Smooth muscle cell (in vitro differentiated cells): ENCODE measurements around the gene TMEM164. TPM values are rescaled to one million over a fixed set of nuclear protein-coding genes. Genes with fewer than 3 reads are reported as not detected.

ENCODE experiments used
- DNase-seq: peaks from one replicate; lab custom pipeline; 2025; ENCODE audit not compliant: unreplicated experiment; lab: John Stamatoyannopoulos, UW
- H2AFZ ChIP-seq: fragments of 200-600 bp; sonication (generic); 2 replicates; pipeline ENCODE4 v1.6.0; 2016; ENCODE audit warnings: antibody characterized with exemption, low read depth, mild to moderate bottlenecking
- H3F3A ChIP-seq: fragments of 200-600 bp; sonication (generic); 2 replicates; pipeline ENCODE4 v1.6.0; 2017; ENCODE audit warnings: antibody characterized with exemption, low read depth
- H3K27ac ChIP-seq: fragments of 200-600 bp; sonication (generic); 2 replicates; pipeline ENCODE4 v1.5.1; 2016; ENCODE audit warnings: low read depth, mild to moderate bottlenecking
- H3K27me3 ChIP-seq: fragments of 200-600 bp; sonication (generic); 2 replicates; pipeline ENCODE4 v1.6.1; 2016; ENCODE audit warnings: low read depth, mild to moderate bottlenecking
- H3K36me3 ChIP-seq: fragments of 200-600 bp; sonication (generic); 2 replicates; pipeline ENCODE4 v1.5.1; 2016; ENCODE audit warnings: low read depth
- H3K4me1 ChIP-seq: fragments of 200-600 bp; sonication (generic); 2 replicates; pipeline ENCODE4 v1.5.1; 2016; ENCODE audit warnings: low read depth
- H3K4me2 ChIP-seq: fragments of 200-600 bp; sonication (generic); 2 replicates; pipeline ENCODE4 v1.6.0; 2016; ENCODE audit warnings: mild to moderate bottlenecking
- H3K4me3 ChIP-seq: fragments of 200-600 bp; sonication (generic); 2 replicates; pipeline ENCODE4 v1.5.1; 2016; ENCODE audit warnings: mild to moderate bottlenecking
- H3K79me2 ChIP-seq: fragments of 200-600 bp; sonication (generic); 2 replicates; pipeline ENCODE4 v1.6.0; 2016; ENCODE audit warnings: low read depth, mild to moderate bottlenecking
- H3K9ac ChIP-seq: fragments of 200-600 bp; sonication (generic); 2 replicates; pipeline ENCODE4 v1.6.0; 2016; ENCODE audit warnings: low read depth
- H3K9me3 ChIP-seq: fragments of 200-600 bp; sonication (generic); replicated peaks from 2 replicates; pipeline ENCODE4 v1.5.1; 2016; ENCODE audit warnings: low read depth
- H4K20me1 ChIP-seq: fragments of 200-600 bp; sonication (generic); 2 replicates; pipeline ENCODE4 v1.6.0; 2016; ENCODE audit warnings: low read depth
- CTCF ChIP-seq: fragments of 200-600 bp; sonication (generic); IDR thresholded peaks from 2 replicates; pipeline ENCODE4 v1.5.1; 2017; ENCODE audit warnings: borderline replicate concordance, mild to moderate bottlenecking, antibody characterized with exemption; ENCODE audit not compliant: insufficient read depth, poor library complexity, severe bottlenecking
- WGBS: methylation state at CpG from one replicate; pipeline ENCODE4 v1.1.7; 2016; ENCODE audit warnings: low lambda C conversion rate; 5-methylcytosine and 5-hydroxymethylcytosine counted together
- polyA plus RNA-seq: library from polyadenylated mRNA; unstranded; fragments of >200 nt; fragmentation: Nextera tagmentation; extraction: Ambion mirVana; gene quantifications from 2 replicates; pipeline ENCODE4 v1.2.1, GENCODE V29; 2016
- total RNA-seq: library from RNA; depleted of rRNA; stranded (reverse); fragments of >200 nt; gene quantifications from 2 replicates; pipeline ENCODE4 v1.2.3, GENCODE V29; 2014

Gene TMEM164
- total and polyA plus RNA-seq, 2 experiments from 2014 or later = 1.5 to 8.9 TPM

DNA sequence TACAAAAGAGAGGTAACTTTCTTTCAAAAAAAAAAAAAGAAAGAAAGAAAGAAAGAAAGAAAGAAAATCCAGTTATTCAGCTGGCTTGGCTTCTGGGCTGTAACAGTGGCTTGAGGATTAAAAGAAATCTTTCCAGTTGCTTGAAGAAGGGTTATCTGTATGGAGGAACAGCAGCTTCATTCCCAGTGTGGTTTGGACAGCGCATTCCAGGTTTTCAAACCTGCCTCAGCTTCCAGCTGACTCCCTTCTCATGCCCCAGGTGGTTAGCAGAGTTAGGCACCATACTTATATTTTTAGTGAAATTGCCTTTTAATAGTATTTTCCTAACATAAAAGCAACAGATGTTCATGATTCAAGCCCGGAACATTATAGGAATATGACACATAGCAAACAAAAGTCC is 48.6 kb downstream of the TMEM164 start:
- WGBS = 70% methylated on average over 2 of the region's 2 CpGs
- no peak for TF ChIP-seq CTCF
- Histone ChIP-seq H3K4me1 (peaks cover 4% of the 10 kb centered on the region), H3K36me3 (no peaks in the 10 kb centered on the region), H3K4me3 (no peak overlapping the region), H3K9me3 (no peaks in the 10 kb centered on the region), H3K79me2 (no peaks in the 10 kb centered on the region), H3K9ac (no peak overlapping the region), H4K20me1 (no peaks in the 10 kb centered on the region), H3K4me2 (no peak overlapping the region), H3F3A (no peaks in the 10 kb centered on the region), H3K27me3 (no peaks in the 10 kb centered on the region), H3K27ac (no peak overlapping the region), H2AFZ (no peak overlapping the region)
- DNase-seq = no peak

- H3K27ac ChIP-seq = no peak overlapping the region
- no peak overlapping the region for H3K4me3 ChIP-seq
- no peak overlapping the region for H3K9ac ChIP-seq
- no peaks in the 10 kb centered on the region for H3K36me3 ChIP-seq
- no peak overlapping the region for H2AFZ ChIP-seq
- no peaks in the 10 kb centered on the region for H3K79me2 ChIP-seq
- no peaks in the 10 kb centered on the region for H4K20me1 ChIP-seq
- no peaks in the 10 kb centered on the region for H3K27me3 ChIP-seq
- DNase-seq = no peak
- H3F3A ChIP-seq = no peaks in the 10 kb centered on the region
- H3K4me1 ChIP-seq = peaks cover 4% of the 10 kb centered on the region
- H3K9me3 ChIP-seq = no peaks in the 10 kb centered on the region
- no peak overlapping the region for H3K4me2 ChIP-seq
- TF ChIP-seq CTCF = no peak
These were observed 49.4 kb downstream of the TMEM164 start for GRCh38 chrX:110052303-110052702.

GRCh38 chrX:110053453-110053852 is 50.5 kb downstream of the TMEM164 start:
- no peak for TF ChIP-seq CTCF
- WGBS = 76% methylated on average over 1 of the region's 1 CpG
- no peak for DNase-seq

DNA sequence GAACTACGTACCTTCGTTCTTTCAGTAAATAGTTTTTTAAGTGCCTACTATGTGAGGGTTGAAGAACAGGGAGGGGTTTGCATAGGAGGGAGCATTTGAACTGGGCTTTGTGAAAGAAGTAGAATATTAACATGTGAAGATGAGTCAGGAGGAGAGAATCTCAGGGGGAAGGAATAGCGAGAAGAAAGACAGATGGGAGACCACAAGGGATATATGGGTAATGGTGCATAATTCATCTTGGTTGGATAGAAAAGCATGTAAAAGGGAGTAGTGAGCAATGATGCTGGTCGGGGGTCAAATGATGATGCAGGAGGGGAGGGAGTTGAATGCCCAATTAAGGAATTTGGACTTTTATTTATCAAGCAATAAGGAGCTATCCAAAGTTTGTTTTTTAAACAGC is 52.7 kb downstream of the TMEM164 start:
- 75% methylated on average over 4 of the region's 4 CpGs for WGBS
- no peaks in the 10 kb centered on the region for H3F3A ChIP-seq
- H3K79me2 ChIP-seq = no peaks in the 10 kb centered on the region
- no peak for DNase-seq
- H4K20me1 ChIP-seq = no peaks in the 10 kb centered on the region
- H3K9ac ChIP-seq = no peak overlapping the region
- H3K27ac ChIP-seq = no peak overlapping the region
- H2AFZ ChIP-seq = no peak overlapping the region
- no peak for TF ChIP-seq CTCF
- no peaks in the 10 kb centered on the region for H3K27me3 ChIP-seq
- H3K36me3 ChIP-seq = no peaks in the 10 kb centered on the region
- no peaks in the 10 kb centered on the region for H3K9me3 ChIP-seq
- no peak overlapping the region for H3K4me3 ChIP-seq
- H3K4me1 ChIP-seq = peaks cover 4% of the 10 kb centered on the region
- H3K4me2 ChIP-seq = no peak overlapping the region

More at GRCh38 chrX:110053453-110053852, 50.5 kb downstream of the TMEM164 start:
- Histone ChIP-seq H3F3A (no peaks in the 10 kb centered on the region), H3K79me2 (no peaks in the 10 kb centered on the region), H3K9me3 (no peaks in the 10 kb centered on the region), H3K4me3 (no peak overlapping the region), H3K9ac (no peak overlapping the region), H4K20me1 (no peaks in the 10 kb centered on the region), H3K4me1 (peaks cover 4% of the 10 kb centered on the region), H3K4me2 (no peak overlapping the region), H3K36me3 (no peaks in the 10 kb centered on the region), H3K27me3 (no peaks in the 10 kb centered on the region), H3K27ac (no peak overlapping the region), H2AFZ (no peak overlapping the region)
